ENCODE results near the gene SYT1.
"Not testable (repeated sequence)": the region's sequence is repeated elsewhere in the genome, so short reads cannot be mapped to it uniquely, and the experiment has no call there.

The SYT1 gene

DNA sequence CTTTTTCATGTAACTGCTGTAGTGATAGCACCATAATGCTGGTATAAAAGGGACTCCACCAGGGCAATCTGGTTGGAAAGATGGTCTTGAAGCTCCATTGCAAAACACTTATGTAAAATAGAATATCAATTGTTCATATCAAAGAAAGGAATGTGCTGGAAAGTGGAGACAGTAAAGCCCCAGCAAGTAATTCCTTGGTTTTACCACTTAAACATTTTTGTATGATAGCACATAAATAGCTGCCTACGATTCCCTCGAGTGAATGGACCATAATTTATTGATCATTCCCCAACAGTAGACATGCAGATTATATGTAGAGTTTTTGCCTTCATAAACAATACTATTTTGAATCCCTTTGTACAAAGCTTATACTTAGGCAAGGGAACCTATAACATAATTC, 550.7 kb downstream of the SYT1 start:
- Histone ChIP-seq H3K27me3 (ENCODE audit: insufficient read depth, low read length) (no peaks in the 10 kb centered on the region), H3K27ac (ENCODE audit: low read length) (no peak overlapping the region), H3K36me3 (ENCODE audit: insufficient read depth, low read depth, low read length) (no peaks in the 10 kb centered on the region), H3K9me3 (ENCODE audit: insufficient read depth, low read depth, low read length) (no peaks in the 10 kb centered on the region), H3K4me3 (ENCODE audit: low read length) (no peak overlapping the region), H3K4me1 (ENCODE audit: insufficient read depth, low read length) (peaks cover 13% of the 10 kb centered on the region), H3K9ac (ENCODE audit: low read depth, low read length) (no peak overlapping the region)

DNA sequence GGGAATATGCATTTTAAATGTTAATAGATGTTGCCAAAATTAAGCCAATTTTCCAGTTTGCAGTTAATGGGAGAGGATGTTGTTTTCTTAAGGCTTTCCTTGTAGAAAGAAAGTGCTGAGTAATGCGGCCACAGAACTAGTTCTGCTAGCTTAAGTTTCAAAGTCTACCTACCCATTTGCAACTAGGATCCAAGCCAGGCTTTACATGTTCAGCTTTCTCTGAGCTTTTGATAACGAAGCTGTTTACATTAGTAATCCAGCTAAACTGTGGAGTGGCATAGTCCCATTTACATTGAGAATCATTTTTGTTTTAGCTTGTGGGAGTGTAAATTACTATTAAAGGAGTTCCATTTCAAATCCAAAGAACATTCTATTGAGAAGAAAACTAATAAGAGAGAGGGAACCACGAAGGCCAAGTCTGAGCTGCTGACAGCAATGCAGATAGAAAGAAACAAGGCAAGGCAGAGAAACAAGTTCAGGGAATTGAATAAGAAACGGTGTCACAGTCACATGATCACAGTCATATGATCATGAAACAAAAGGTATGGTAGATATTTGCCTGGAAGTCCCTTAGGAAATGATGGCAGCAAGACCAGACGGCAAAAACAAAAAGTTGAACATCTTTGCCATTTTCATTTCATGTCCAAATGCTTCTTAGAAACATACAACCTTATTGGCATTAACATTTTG, 551.3 kb downstream of the SYT1 start:
- H3K9me3 ChIP-seq (ENCODE audit: insufficient read depth, low read depth, low read length) = no peaks in the 10 kb centered on the region
- no peak overlapping the region for H3K4me3 ChIP-seq (ENCODE audit: low read length)
- H3K27ac ChIP-seq (ENCODE audit: low read length) = no peak overlapping the region
- H3K4me1 ChIP-seq (ENCODE audit: insufficient read depth, low read length) = peaks cover 17% of the 10 kb centered on the region
- H3K9ac ChIP-seq (ENCODE audit: low read depth, low read length) = no peak overlapping the region
- H3K27me3 ChIP-seq (ENCODE audit: insufficient read depth, low read length) = no peaks in the 10 kb centered on the region
- H3K36me3 ChIP-seq (ENCODE audit: insufficient read depth, low read depth, low read length) = no peaks in the 10 kb centered on the region

GRCh38 chr12:79420146-79420618, 555.6 kb downstream of the SYT1 start:
- no peak overlapping the region for H3K4me3 ChIP-seq (ENCODE audit: low read length)
- no peak overlapping the region for H3K27ac ChIP-seq (ENCODE audit: low read length)
- no peaks in the 10 kb centered on the region for H3K9me3 ChIP-seq (ENCODE audit: insufficient read depth, low read depth, low read length)
- H3K4me1 ChIP-seq (ENCODE audit: insufficient read depth, low read length) = peaks cover 23% of the 10 kb centered on the region
- no peaks in the 10 kb centered on the region for H3K27me3 ChIP-seq (ENCODE audit: insufficient read depth, low read length)
- 0 out of 2 replicates have a peak overlapping the region, but pooled peaks have one; percentile 6 for H3K9ac ChIP-seq (ENCODE audit: low read depth, low read length)
- H3K36me3 ChIP-seq (ENCODE audit: insufficient read depth, low read depth, low read length) = no peaks in the 10 kb centered on the region

DNA sequence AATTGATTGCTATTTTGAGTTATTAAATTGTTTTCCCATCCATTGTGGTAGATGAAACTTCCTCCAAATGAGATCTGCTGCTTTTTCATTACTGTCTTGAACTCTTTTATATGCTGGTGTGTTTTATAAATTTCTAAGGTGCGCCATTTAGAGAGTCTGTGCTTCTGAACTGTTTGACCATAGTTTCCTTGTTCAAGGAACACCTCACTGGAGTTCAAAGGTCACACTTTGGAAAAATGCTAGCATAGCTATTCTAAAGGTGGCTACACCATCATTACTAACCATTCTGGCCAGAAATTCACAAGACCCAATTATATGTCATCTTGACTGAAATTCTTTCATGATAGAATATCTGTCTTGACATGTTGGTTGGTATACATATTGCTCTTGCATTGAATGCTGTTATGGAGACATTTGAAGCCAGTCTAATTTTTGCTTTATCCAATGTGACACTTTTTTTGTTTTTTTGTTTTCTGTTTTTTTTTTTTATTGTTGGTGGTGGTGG, 556.7 kb downstream of the SYT1 start:
- no peak overlapping the region for H3K4me3 ChIP-seq (ENCODE audit: low read length)
- H3K4me1 ChIP-seq (ENCODE audit: insufficient read depth, low read length) = peaks cover 12% of the 10 kb centered on the region
- no peak overlapping the region for H3K27ac ChIP-seq (ENCODE audit: low read length)

GRCh38 chr12:79422060-79422812, 557.7 kb downstream of the SYT1 start:
- Histone ChIP-seq H3K27me3 (ENCODE audit: insufficient read depth, low read length) (no peaks in the 10 kb centered on the region), H3K36me3 (ENCODE audit: insufficient read depth, low read depth, low read length) (no peaks in the 10 kb centered on the region), H3K4me3 (ENCODE audit: low read length) (no peak overlapping the region), H3K4me1 (ENCODE audit: insufficient read depth, low read length) (peaks cover 12% of the 10 kb centered on the region), H3K9me3 (ENCODE audit: insufficient read depth, low read depth, low read length) (no peaks in the 10 kb centered on the region), H3K9ac (ENCODE audit: low read depth, low read length) (no peak overlapping the region), H3K27ac (ENCODE audit: low read length) (no peak overlapping the region)

More for the DNA sequence above, 556.7 kb downstream of the SYT1 start:
- Histone ChIP-seq H3K9me3 (ENCODE audit: insufficient read depth, low read depth, low read length) (no peaks in the 10 kb centered on the region), H3K36me3 (ENCODE audit: insufficient read depth, low read depth, low read length) (no peaks in the 10 kb centered on the region), H3K9ac (ENCODE audit: low read depth, low read length) (no peak overlapping the region), H3K27me3 (ENCODE audit: insufficient read depth, low read length) (no peaks in the 10 kb centered on the region)

DNA sequence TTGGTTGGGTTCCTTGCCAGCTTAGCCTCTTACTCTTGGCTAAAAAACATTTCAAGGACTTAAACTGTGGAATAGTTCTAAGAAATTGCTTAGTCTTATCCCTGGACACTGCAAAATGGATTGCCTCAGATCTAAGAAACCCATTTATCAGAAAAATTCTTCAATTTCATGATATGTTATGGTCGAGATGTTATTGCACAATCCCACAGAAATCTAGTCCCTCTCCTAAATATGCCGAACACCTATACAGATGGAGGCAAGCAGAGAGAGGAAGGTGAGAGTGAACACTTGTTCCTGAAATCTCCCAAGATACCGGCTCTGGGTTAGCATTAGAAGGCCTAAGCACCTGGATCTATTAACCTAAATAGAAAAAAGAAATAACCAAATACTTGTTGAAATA, 559.0 kb downstream of the SYT1 start:
- H3K27ac ChIP-seq (ENCODE audit: low read length) = no peak overlapping the region
- peaks cover 12% of the 10 kb centered on the region for H3K4me1 ChIP-seq (ENCODE audit: insufficient read depth, low read length)
- H3K4me3 ChIP-seq (ENCODE audit: low read length) = no peak overlapping the region
- H3K36me3 ChIP-seq (ENCODE audit: insufficient read depth, low read depth, low read length) = no peaks in the 10 kb centered on the region
- no peak overlapping the region for H3K9ac ChIP-seq (ENCODE audit: low read depth, low read length)
- no peaks in the 10 kb centered on the region for H3K9me3 ChIP-seq (ENCODE audit: insufficient read depth, low read depth, low read length)
- no peaks in the 10 kb centered on the region for H3K27me3 ChIP-seq (ENCODE audit: insufficient read depth, low read length)

DNA sequence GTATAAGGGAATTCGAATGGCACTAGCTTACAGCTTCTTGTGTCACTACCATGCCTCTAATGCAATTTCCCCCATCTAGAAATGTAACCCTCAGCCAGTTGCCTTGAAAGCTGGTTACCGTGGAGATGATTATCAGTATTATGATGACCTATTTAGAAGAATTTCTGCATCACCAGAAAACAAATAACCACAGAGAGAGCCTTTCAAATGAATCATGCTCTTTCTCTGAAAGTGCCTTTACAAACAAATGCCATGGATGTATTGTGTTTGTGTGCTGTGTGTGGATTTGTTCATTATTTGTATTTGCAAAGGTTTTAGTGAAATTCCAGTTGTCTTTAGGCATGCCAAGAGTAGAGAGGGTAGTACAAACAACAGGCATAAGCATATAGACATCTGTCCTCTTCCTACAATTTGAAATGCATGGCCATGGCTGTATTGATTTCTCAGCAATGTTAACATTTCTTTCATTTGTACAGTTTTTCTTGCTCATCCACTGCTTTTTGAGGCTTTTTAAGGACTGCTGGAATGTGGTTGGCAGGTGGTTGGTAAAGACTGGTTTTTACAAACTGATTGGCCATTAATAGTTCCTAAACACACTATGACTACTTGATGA, 559.6 kb downstream of the SYT1 start:
- Histone ChIP-seq H3K4me1 (ENCODE audit: insufficient read depth, low read length) (peaks cover 12% of the 10 kb centered on the region), H3K4me3 (ENCODE audit: low read length) (no peak overlapping the region), H3K9ac (ENCODE audit: low read depth, low read length) (no peak overlapping the region), H3K27me3 (ENCODE audit: insufficient read depth, low read length) (no peaks in the 10 kb centered on the region), H3K9me3 (ENCODE audit: insufficient read depth, low read depth, low read length) (no peaks in the 10 kb centered on the region), H3K27ac (ENCODE audit: low read length) (no peak overlapping the region), H3K36me3 (ENCODE audit: insufficient read depth, low read depth, low read length) (no peaks in the 10 kb centered on the region)

GRCh38 chr12:79426121-79426520, 561.5 kb downstream of the SYT1 start:
- Histone ChIP-seq H3K4me1 (ENCODE audit: insufficient read depth, low read length) (peaks cover 6% of the 10 kb centered on the region; the same call in 1 of the 2 replicates), H3K36me3 (ENCODE audit: insufficient read depth, low read depth, low read length) (no peaks in the 10 kb centered on the region), H3K4me3 (ENCODE audit: low read length) (no peak overlapping the region), H3K27ac (ENCODE audit: low read length) (no peak overlapping the region), H3K9me3 (ENCODE audit: insufficient read depth, low read depth, low read length) (no peaks in the 10 kb centered on the region), H3K27me3 (ENCODE audit: insufficient read depth, low read length) (no peaks in the 10 kb centered on the region), H3K9ac (ENCODE audit: low read depth, low read length) (no peak overlapping the region)

GRCh38 chr12:79426744-79427143, 562.2 kb downstream of the SYT1 start:
- H3K4me3 ChIP-seq (ENCODE audit: low read length); H3K36me3 ChIP-seq (ENCODE audit: insufficient read depth, low read depth, low read length); H3K27me3 ChIP-seq (ENCODE audit: insufficient read depth, low read length); H3K9me3 ChIP-seq (ENCODE audit: insufficient read depth, low read depth, low read length); H3K9ac ChIP-seq (ENCODE audit: low read depth, low read length); H3K27ac ChIP-seq (ENCODE audit: low read length); H3K4me1 ChIP-seq (ENCODE audit: insufficient read depth, low read length): not testable (repeated sequence)

DNA sequence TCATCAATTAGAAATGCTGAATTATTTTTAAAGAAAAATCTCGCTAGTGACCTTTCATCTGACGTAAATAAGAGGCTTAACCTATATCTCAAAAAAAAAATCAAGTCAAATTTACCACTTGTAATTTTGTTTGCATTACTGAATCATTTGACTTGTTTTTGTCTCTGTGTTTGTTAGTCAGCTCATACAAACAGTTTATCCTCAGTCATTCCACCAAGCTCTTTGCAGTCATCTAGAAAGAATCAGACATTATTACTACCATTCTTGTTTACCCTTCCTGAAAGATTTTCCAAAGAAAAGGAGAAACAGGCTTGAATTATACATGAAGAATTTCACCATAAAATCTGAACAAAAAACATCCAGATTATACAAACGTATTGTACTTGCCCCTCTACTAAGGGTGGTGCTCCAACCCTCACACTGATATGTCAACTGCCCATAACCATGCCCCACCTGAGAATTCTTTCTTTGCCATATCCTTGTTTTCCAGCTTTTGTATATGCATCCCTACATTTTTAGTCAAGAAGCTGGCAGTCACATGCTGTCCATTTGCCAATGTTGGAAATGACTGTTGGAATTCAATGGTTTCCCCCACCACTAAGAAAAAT, 569.0 kb downstream of the SYT1 start:
- H3K27ac ChIP-seq (ENCODE audit: low read length) = no peak overlapping the region
- H3K9me3 ChIP-seq (ENCODE audit: insufficient read depth, low read depth, low read length) = no peaks in the 10 kb centered on the region
- no peaks in the 10 kb centered on the region for H3K4me1 ChIP-seq (ENCODE audit: insufficient read depth, low read length)
- H3K9ac ChIP-seq (ENCODE audit: low read depth, low read length) = no peak overlapping the region
- no peaks in the 10 kb centered on the region for H3K27me3 ChIP-seq (ENCODE audit: insufficient read depth, low read length)
- no peaks in the 10 kb centered on the region for H3K36me3 ChIP-seq (ENCODE audit: insufficient read depth, low read depth, low read length)
- no peak overlapping the region for H3K4me3 ChIP-seq (ENCODE audit: low read length)

GRCh38 chr12:79434561-79434960, 570.0 kb downstream of the SYT1 start:
- Histone ChIP-seq H3K9ac (ENCODE audit: low read depth, low read length) (no peak overlapping the region), H3K36me3 (ENCODE audit: insufficient read depth, low read depth, low read length) (no peaks in the 10 kb centered on the region), H3K4me3 (ENCODE audit: low read length) (no peak overlapping the region), H3K9me3 (ENCODE audit: insufficient read depth, low read depth, low read length) (no peaks in the 10 kb centered on the region), H3K4me1 (ENCODE audit: insufficient read depth, low read length) (no peaks in the 10 kb centered on the region), H3K27ac (ENCODE audit: low read length) (no peak overlapping the region), H3K27me3 (ENCODE audit: insufficient read depth, low read length) (no peaks in the 10 kb centered on the region)

Measured in iPS-20b (cell line).